Heart left ventricle (tissue), 16 donors: ENCODE measurements around the gene OGT. TPM values are rescaled to one million over a fixed set of nuclear protein-coding genes. Genes with fewer than 3 reads are reported as not detected.

Source experiments
- ATAC-seq, 4 donors: fragments of 200-7000 bp; cut with Tn5 transposase; one replicate each; pipeline ENCODE4 v1.9.1; 2020 to 2022; ENCODE audit warnings: moderate library complexity in 4 of 4, mild to moderate bottlenecking in 3 of 4, moderate number of reproducible peaks in 1 of 4
- DNase-seq, 5 donors: peaks; one replicate each; pipeline ENCODE4 v3.0.0-alpha.2; 2020
- H3K27ac ChIP-seq, 12 donors: fragments of 200-600 bp; sonication (generic) in 4 of 12; one replicate each; pipeline versions ENCODE4 v1.5.0 to v1.8.0; 2016 to 2022; ENCODE audit warnings: mild to moderate bottlenecking in 2 of 12
- H3K27me3 ChIP-seq, 9 donors: fragments of 200-600 bp; sonication (generic) in 2 of 9; one replicate each; pipeline versions ENCODE4 v1.5.1 to v1.8.0; 2016 to 2022; ENCODE audit warnings: mild to moderate bottlenecking in 3 of 9
- H3K36me3 ChIP-seq, 9 donors: fragments of 200-600 bp; sonication (generic) in 2 of 9; one replicate each; pipeline versions ENCODE4 v1.5.0 to v1.8.0; 2018 to 2022; ENCODE audit warnings: mild to moderate bottlenecking in 2 of 9
- H3K4me1 ChIP-seq, 12 donors: fragments of 200-600 bp; sonication (generic) in 4 of 12; one replicate each; pipeline versions ENCODE4 v1.5.0 to v1.8.0; 2016 to 2022; ENCODE audit warnings: mild to moderate bottlenecking in 3 of 12
- H3K4me3 ChIP-seq, 12 donors: fragments of 200-600 bp; sonication (generic) in 4 of 12; one replicate each; pipeline versions ENCODE4 v1.5.0 to v1.8.0; 2017 to 2022; ENCODE audit warnings: mild to moderate bottlenecking in 9 of 12, moderate library complexity in 4 of 12
- H3K9me3 ChIP-seq, 12 donors: fragments of 200-600 bp; sonication (generic) in 4 of 12; one replicate each; pipeline versions ENCODE4 v1.5.0 to v1.8.0; 2016 to 2022; ENCODE audit warnings: mild to moderate bottlenecking in 1 of 12
- CTCF ChIP-seq, 12 donors: fragments of 200-600 bp; sonication (generic) in 4 of 12; IDR thresholded peaks; one replicate each; pipeline versions ENCODE4 v1.5.0 to v1.8.0; 2018 to 2022; ENCODE audit warnings: antibody characterized with exemption in 12 of 12, mild to moderate bottlenecking in 5 of 12
- POLR2A ChIP-seq, 2 donors: fragments of 450-650 bp; IDR thresholded peaks; one replicate each; pipeline ENCODE4 v1.6.1; 2017; ENCODE audit warnings: antibody characterized with exemption in 2 of 2, mild to moderate bottlenecking in 2 of 2, moderate library complexity in 2 of 2
- WGBS, 4 donors: extraction: QIAGEN DNeasy Blood & Tissue Kit in 2 of 4; methylation state at CpG; one replicate each; pipeline versions ENCODE4 v1.1.5 to v1.1.7; 2013 to 2018; 5-methylcytosine and 5-hydroxymethylcytosine counted together
- intact Hi-C, 10 donors: fragments of 100-400 bp; cut with DNase I; formaldehyde crosslinking; loops; one replicate each; pipeline versions ENCODE4 v1.11.1 to v1.14.2; 2022
- polyA plus RNA-seq, 2 donors: library from polyadenylated mRNA; stranded (reverse); fragments of 200-250 nt; gene quantifications; one replicate each; pipeline ENCODE4 v1.2.3, GENCODE V29; 2013
- total RNA-seq, 9 donors: library from RNA; depleted of rRNA in 2 of 9; stranded (reverse); fragments of >200 nt in 2 of 9; fragmentation: NEBNext Ultra II Directional in 3 of 9; extraction: Animal tissue kit (Norgen Biotek cat#: 25700) in 3 of 9; gene quantifications; one replicate each; pipeline versions ENCODE4 v1.1.0 to v1.2.4, GENCODE V29; 2016 to 2023
- donor health status: ischemic (EF 13 %, LVEDD 7.1; RV severe dilation, severe dysfunction).
- donor health status: healthy with polysubstance abuse.
- donor health status: DM: no; HTN: yes; CAD: no.
- donor health status: DM: no; HTN: no; CAD: no.
- donor health status: ischemic (EF 25% LVEDD 6.9; RV normal size, moderate dysfunction).
- donor health status: ischemic (EF 25% LVEDD 5.7; RV mildly dilated, moderate dysfunction).
- donor health status: healthy.
- donor health status: DM: yes; HTN: yes; CAD: no.
- donor health status: ischemic (EF 35%, LVEDD 5.7; RV mildly dilated, moderate dysfunction).
- donor health status: nonischemic (EF 11% LVEDD 7.7; RV severe dilation, severe dysfunction).
- donor health status: DM: yes; HTN: yes; CAD: no.
- donor health status: PGD.
- donor health status: ischemic (EF 29% LVEDD 5.4; RV normal size, mild dysfunction).
- donor health status: nonischemic (EF 23%, LVEDD 6.1; RV moderate dilation, normal function).

OGT gene
- total and polyA plus RNA-seq, 11 donors, result 20.0 to 84.1 (median 71.2) TPM

- H3K36me3 ChIP-seq, result peaks cover 0 to 18% (median 6%) of the 10 kb centered on the region in 9 donors
- TF ChIP-seq CTCF (IDR thresholded peaks at IDR 0.05) (no peak), POLR2A (IDR thresholded peaks at IDR 0.05) (no peak)
- peak overlapping the region; percentile 80 to 98 (median 92) for H3K27ac ChIP-seq
- ATAC-seq (peak; percentile 32 to 52 (median 42)), DNase-seq (peak; percentile 47 to 55 (median 52))
- WGBS, 4 donors, result 0 to 42% (median 15%) methylated on average over 31 of the region's 31 CpGs
- peaks cover 0 to 42% (median 11%) of the 10 kb centered on the region in 12 donors for H3K4me1 ChIP-seq
- peaks cover 0 to 10% (median 0%) of the 10 kb centered on the region in 12 donors for H3K9me3 ChIP-seq
- peak overlapping the region; percentile 53 to 99 (median 81) for H3K4me3 ChIP-seq
- no peaks in the 10 kb centered on the region for H3K27me3 ChIP-seq
- intact Hi-C loops, result loop anchor here in 1 of 10 donors (5.0 kb wide), 2 partner anchors 38 to 42 kb away; no protein-coding TSS in a partner anchor
Measured at GRCh38 chrX:71533851-71534561, 1.1 kb downstream of the OGT start.

GRCh38 chrX:71534773-71535544 is 2.1 kb downstream of the OGT start:
- no peak for ATAC-seq
- DNase-seq, result no peak
- intact Hi-C loops, result loop anchor here in 1 of 10 donors (5.0 kb wide), 2 partner anchors 37 to 43 kb away; no protein-coding TSS in a partner anchor
- Histone ChIP-seq H3K27ac (peak overlapping the region in 10 of 12 donors; percentile 80 to 98 (median 92)), H3K9me3 (peaks cover 0 to 10% (median 0%) of the 10 kb centered on the region in 12 donors), H3K4me1 (peaks cover 0 to 51% (median 20%) of the 10 kb centered on the region in 12 donors), H3K27me3 (no peaks in the 10 kb centered on the region), H3K36me3 (peaks cover 0 to 23% (median 6%) of the 10 kb centered on the region in 9 donors), H3K4me3 (peak overlapping the region; percentile 53 to 99 (median 81))
- TF ChIP-seq CTCF (IDR thresholded peaks at IDR 0.05) (no peak), POLR2A (IDR thresholded peaks at IDR 0.05) (no peak)
- WGBS, 4 donors, result 1 to 28% (median 13%) methylated on average over 9 of the region's 9 CpGs

DNA sequence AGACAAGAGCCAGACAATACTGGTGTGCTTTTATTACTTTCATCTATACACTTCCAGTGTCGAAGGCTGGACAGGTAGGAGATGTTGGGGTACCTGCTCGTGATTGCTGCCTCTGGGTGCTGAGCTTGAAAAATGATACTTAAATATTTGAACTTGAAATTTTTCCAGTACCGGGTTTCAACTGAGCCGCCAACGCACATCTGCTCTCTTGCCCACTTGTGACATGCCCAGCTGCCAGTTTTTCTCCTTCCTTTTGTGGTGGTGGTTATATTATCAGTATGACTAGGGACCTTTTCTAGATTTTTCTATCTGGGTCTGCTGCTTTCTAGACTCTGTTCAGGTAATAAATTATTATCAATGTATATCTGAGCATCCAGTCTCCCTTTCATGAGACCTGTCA is 3.4 kb downstream of the OGT start:
- no peak for DNase-seq
- Histone ChIP-seq H3K36me3 (peaks cover 0 to 23% (median 6%) of the 10 kb centered on the region in 9 donors), H3K9me3 (peaks cover 0 to 10% (median 0%) of the 10 kb centered on the region in 12 donors), H3K4me1 (peaks cover 0 to 63% (median 32%) of the 10 kb centered on the region in 12 donors), H3K4me3 (peak overlapping the region in 9 of 12 donors; percentile 66 to 99 (median 82)), H3K27me3 (no peaks in the 10 kb centered on the region), H3K27ac (peak overlapping the region in 5 of 12 donors; percentile 50 to 98 (median 96))
- intact Hi-C loops, result no loop called here
- ATAC-seq, result no peak
- 18 to 56% (median 31%) methylated on average over 5 of the region's 5 CpGs for WGBS, 4 donors
- TF ChIP-seq POLR2A (IDR thresholded peaks at IDR 0.05) (no peak), CTCF (IDR thresholded peaks at IDR 0.05) (no peak)

- Histone ChIP-seq H3K36me3 (peaks cover 0 to 23% (median 6%) of the 10 kb centered on the region in 9 donors), H3K4me1 (peaks cover 0 to 71% (median 40%) of the 10 kb centered on the region in 12 donors), H3K27ac (no peak overlapping the region), H3K9me3 (peaks cover 0 to 5% (median 0%) of the 10 kb centered on the region in 12 donors), H3K27me3 (no peaks in the 10 kb centered on the region), H3K4me3 (peak overlapping the region in 1 of 12 donors; percentile 81)
- TF ChIP-seq CTCF (IDR thresholded peaks at IDR 0.05) (no peak), POLR2A (IDR thresholded peaks at IDR 0.05) (no peak)
- intact Hi-C loops, result no loop called here
- WGBS, 4 donors, result 64 to 77% (median 72%) methylated on average over 9 of the region's 9 CpGs
- DNase-seq (no peak), ATAC-seq (no peak)
Measured at GRCh38 chrX:71537743-71538142, 4.8 kb downstream of the OGT start.
